Osteoblast (primary cell): Measurements from ENCODE around the gene ARHGAP18. TPM values are rescaled to one million over a fixed set of nuclear protein-coding genes. Genes with fewer than 3 reads are reported as not detected.

Experiments used
- DNase-seq: peaks from one replicate; pipeline ENCODE4 v3.0.0; 2011; ENCODE audit warnings: low spot score, mixed read lengths; ENCODE audit not compliant: insufficient read length; ENCODE audit errors: missing footprints
- H2AFZ ChIP-seq: 2 replicates; pipeline ENCODE4 v1.6.0; 2011; ENCODE audit warnings: mild to moderate bottlenecking, low read length
- H3K27ac ChIP-seq: 2 replicates; pipeline ENCODE4 v1.5.1; 2011; ENCODE audit warnings: mild to moderate bottlenecking, low read depth, low read length, moderate library complexity
- H3K27me3 ChIP-seq: 2 replicates; pipeline ENCODE4 v1.6.0; 2012; ENCODE audit warnings: mild to moderate bottlenecking, control low read depth, inconsistent platforms, low read length, moderate library complexity; ENCODE audit not compliant: insufficient read depth
- H3K36me3 ChIP-seq: 2 replicates; pipeline ENCODE4 v1.5.1; 2011; ENCODE audit warnings: mild to moderate bottlenecking, low read length, control low read depth, moderate library complexity; ENCODE audit not compliant: insufficient read depth
- H3K4me1 ChIP-seq: 2 replicates; pipeline ENCODE4 v1.5.1; 2011; ENCODE audit warnings: mild to moderate bottlenecking, low read length, control low read depth, moderate library complexity; ENCODE audit not compliant: insufficient read depth
- H3K4me2 ChIP-seq: 2 replicates; pipeline ENCODE4 v1.6.0; 2011; ENCODE audit warnings: mild to moderate bottlenecking, low read length; ENCODE audit not compliant: insufficient read depth
- H3K4me3 ChIP-seq: fragments of 200-600 bp; sonication (generic); 3 replicates; pipeline ENCODE4 v1.5.1; 2012; ENCODE audit warnings: mild to moderate bottlenecking, low read length, inconsistent platforms; ENCODE audit not compliant: insufficient read depth
- H3K79me2 ChIP-seq: 2 replicates; pipeline ENCODE4 v1.6.0; 2012; ENCODE audit warnings: mild to moderate bottlenecking, low read length, control low read depth, inconsistent platforms; ENCODE audit not compliant: insufficient read depth
- H3K9me3 ChIP-seq: 2 replicates; pipeline ENCODE4 v1.5.1; 2011; ENCODE audit warnings: low read depth, low read length, control low read depth
- H4K20me1 ChIP-seq: 2 replicates; pipeline ENCODE4 v1.6.0; 2012; ENCODE audit warnings: mild to moderate bottlenecking, low read length, control low read depth; ENCODE audit not compliant: insufficient read depth
- total RNA-seq: library from RNA; depleted of rRNA; stranded (reverse); fragments of >200 nt; gene quantifications from 2 replicates; pipeline ENCODE4 v1.2.3, GENCODE V29; 2012
- TF ChIP-seq, protein P1 (sequence below): IDR thresholded peaks from 2 replicates; pipeline ENCODE4 v1.5.1; 2011; ENCODE audit warnings: mild to moderate bottlenecking, low read depth, low read length, moderate library complexity; ENCODE audit errors: extremely low read depth

The ARHGAP18 gene
- total RNA-seq, 1 donor, result 21.0 TPM

DNA sequence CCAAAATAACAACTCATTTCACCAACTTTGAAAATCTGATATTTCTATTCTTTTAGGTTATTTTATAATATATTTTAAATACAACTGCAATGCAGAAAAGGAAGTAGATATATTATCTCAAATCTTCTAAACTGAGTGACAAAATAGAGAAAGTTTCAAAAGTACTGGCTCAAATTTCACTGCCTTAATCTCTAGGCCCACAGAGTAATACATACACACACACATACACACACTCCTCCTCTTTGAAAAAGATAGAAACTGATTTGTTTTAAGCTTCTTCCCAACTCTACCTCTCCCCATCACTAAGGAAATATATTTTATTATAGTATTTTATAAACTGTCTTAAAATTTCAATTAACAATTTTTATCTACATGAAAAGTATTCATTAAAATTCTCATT lies 36.2 kb downstream of the ARHGAP18 start:
- no peak for DNase-seq
- Histone ChIP-seq H3K9me3 (no peaks in the 10 kb centered on the region), H3K27ac (peak overlapping the region; percentile 65), H2AFZ (no peak overlapping the region), H3K4me3 (no peak overlapping the region), H3K4me2 (peak overlapping the region; percentile 56), H3K27me3 (no peaks in the 10 kb centered on the region), H4K20me1 (no peaks in the 10 kb centered on the region), H3K36me3 (no peaks in the 10 kb centered on the region), H3K79me2 (peaks cover 73% of the 10 kb centered on the region), H3K4me1 (peaks cover 52% of the 10 kb centered on the region)
- TF ChIP-seq, protein P1, sequence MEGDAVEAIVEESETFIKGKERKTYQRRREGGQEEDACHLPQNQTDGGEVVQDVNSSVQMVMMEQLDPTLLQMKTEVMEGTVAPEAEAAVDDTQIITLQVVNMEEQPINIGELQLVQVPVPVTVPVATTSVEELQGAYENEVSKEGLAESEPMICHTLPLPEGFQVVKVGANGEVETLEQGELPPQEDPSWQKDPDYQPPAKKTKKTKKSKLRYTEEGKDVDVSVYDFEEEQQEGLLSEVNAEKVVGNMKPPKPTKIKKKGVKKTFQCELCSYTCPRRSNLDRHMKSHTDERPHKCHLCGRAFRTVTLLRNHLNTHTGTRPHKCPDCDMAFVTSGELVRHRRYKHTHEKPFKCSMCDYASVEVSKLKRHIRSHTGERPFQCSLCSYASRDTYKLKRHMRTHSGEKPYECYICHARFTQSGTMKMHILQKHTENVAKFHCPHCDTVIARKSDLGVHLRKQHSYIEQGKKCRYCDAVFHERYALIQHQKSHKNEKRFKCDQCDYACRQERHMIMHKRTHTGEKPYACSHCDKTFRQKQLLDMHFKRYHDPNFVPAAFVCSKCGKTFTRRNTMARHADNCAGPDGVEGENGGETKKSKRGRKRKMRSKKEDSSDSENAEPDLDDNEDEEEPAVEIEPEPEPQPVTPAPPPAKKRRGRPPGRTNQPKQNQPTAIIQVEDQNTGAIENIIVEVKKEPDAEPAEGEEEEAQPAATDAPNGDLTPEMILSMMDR, result no peak

GRCh38 chr6:129672881-129673631 lies 36.9 kb downstream of the ARHGAP18 start:
- H3K27me3 ChIP-seq, result no peaks in the 10 kb centered on the region
- H3K36me3 ChIP-seq, result no peaks in the 10 kb centered on the region
- peaks cover 73% of the 10 kb centered on the region for H3K79me2 ChIP-seq
- peak; percentile 82 for DNase-seq
- TF ChIP-seq, protein P1, result no peak
- H3K9me3 ChIP-seq, result no peaks in the 10 kb centered on the region
- peaks cover 46% of the 10 kb centered on the region for H3K4me1 ChIP-seq
- no peak overlapping the region for H2AFZ ChIP-seq
- peak overlapping the region; percentile 65 for H3K27ac ChIP-seq
- peak overlapping the region; percentile 56 for H3K4me2 ChIP-seq
- peak overlapping the region; percentile 21 for H3K4me3 ChIP-seq
- no peaks in the 10 kb centered on the region for H4K20me1 ChIP-seq

DNA sequence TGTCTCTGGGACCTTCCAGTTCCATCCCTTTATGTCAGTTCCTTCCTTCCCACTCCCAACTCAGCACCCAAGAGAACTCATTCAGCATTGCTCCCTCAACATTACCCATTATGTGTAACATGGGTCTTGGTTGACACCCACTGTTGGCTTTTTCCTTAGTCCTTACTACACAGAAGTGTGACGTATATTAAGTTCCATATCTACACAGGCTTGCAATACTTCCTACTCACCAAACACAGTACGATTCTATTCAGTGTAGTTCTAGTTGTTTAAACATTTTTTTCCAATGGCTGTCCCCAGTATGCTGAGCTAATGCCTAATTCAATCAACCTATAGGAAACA lies 37.7 kb downstream of the ARHGAP18 start:
- Histone ChIP-seq H3K36me3 (no peaks in the 10 kb centered on the region), H3K4me1 (peaks cover 47% of the 10 kb centered on the region), H2AFZ (no peak overlapping the region), H3K27ac (peak overlapping the region; percentile 65), H3K27me3 (no peaks in the 10 kb centered on the region), H4K20me1 (no peaks in the 10 kb centered on the region), H3K9me3 (no peaks in the 10 kb centered on the region), H3K79me2 (peaks cover 73% of the 10 kb centered on the region), H3K4me2 (peak overlapping the region; percentile 56), H3K4me3 (no peak overlapping the region)
- TF ChIP-seq, protein P1, result no peak
- peak; percentile 52 for DNase-seq

GRCh38 chr6:129671442-129672340 lies 38.3 kb downstream of the ARHGAP18 start:
- no peaks in the 10 kb centered on the region for H4K20me1 ChIP-seq
- H3K27ac ChIP-seq, result peak overlapping the region; percentile 65
- peaks cover 72% of the 10 kb centered on the region for H3K79me2 ChIP-seq
- no peaks in the 10 kb centered on the region for H3K9me3 ChIP-seq
- H2AFZ ChIP-seq, result no peak overlapping the region
- peaks cover 49% of the 10 kb centered on the region for H3K4me1 ChIP-seq
- H3K36me3 ChIP-seq, result no peaks in the 10 kb centered on the region
- no peak for DNase-seq
- H3K27me3 ChIP-seq, result no peaks in the 10 kb centered on the region
- TF ChIP-seq, protein P1, result peak; percentile 25
- H3K4me2 ChIP-seq, result peak overlapping the region; percentile 56
- no peak overlapping the region for H3K4me3 ChIP-seq
